ENCODE measurements around the gene STRADB. TPM values are rescaled to one million over a fixed set of nuclear protein-coding genes. Genes with fewer than 3 reads are reported as not detected.

STRADB gene
- total RNA-seq: 38.7 to 44.4 TPM (median 42.5 TPM) in 3 replicates

GRCh38 chr2:201451292-201452057 lies at the start of gene STRADB, which contains the start of gene TRAK2:
STRADB (plus strand) TSS chr2:201451740; CDS start chr2:201454841, 3,101 bp downstream.
TRAK2 (minus strand) TSS chr2:201451458; CDS start chr2:201420507, 30,951 bp downstream.
- peak; percentile 80 to 89 for DNase-seq (ENCODE audit: low spot score in 2 of 2, unreplicated experiment in 2 of 2)
- Mint-ChIP-seq H3K4me3 (peak within 1 kb of the TSS; percentile 95), H3K27me3 (ENCODE audit: low read depth) (no peaks in the 10 kb centered on the region), H3K27ac (peak within 1 kb of the TSS; percentile 96), H3K9me3 (no peaks in the 10 kb centered on the region), H3K36me3 (peaks cover 2% of the 10 kb centered on the region), H3K4me1 (peaks cover 30% of the 10 kb centered on the region)
- TF ChIP-seq CTCF (IDR thresholded peaks at IDR 0.05; ENCODE audit: unreplicated experiment): peak; percentile 25

- TF ChIP-seq CTCF (IDR thresholded peaks at IDR 0.05; ENCODE audit: unreplicated experiment): no peak
Measured at GRCh38 chr2:201401815-201402214, 49.7 kb upstream of the STRADB start.

GRCh38 chr2:201402651-201403562 lies 48.6 kb upstream of the STRADB start:
- Mint-ChIP-seq H3K4me1 (peaks cover 68% of the 10 kb centered on the region), H3K27ac (peak overlapping the region; percentile 75)

More at GRCh38 chr2:201401815-201402214, 49.7 kb upstream of the STRADB start:
- no peaks in the 10 kb centered on the region for H3K27me3 Mint-ChIP-seq (ENCODE audit: low read depth)
- no peaks in the 10 kb centered on the region for H3K9me3 Mint-ChIP-seq
- no peak for DNase-seq (ENCODE audit: low spot score in 2 of 2, unreplicated experiment in 2 of 2)
- H3K36me3 Mint-ChIP-seq: peaks cover 16% of the 10 kb centered on the region
- H3K27ac Mint-ChIP-seq: peak overlapping the region; percentile 32
- no peak overlapping the region for H3K4me3 Mint-ChIP-seq
- peaks cover 61% of the 10 kb centered on the region for H3K4me1 Mint-ChIP-seq

GRCh38 chr2:201403880-201404279 lies 47.7 kb upstream of the STRADB start:
- H3K9me3 Mint-ChIP-seq: no peaks in the 10 kb centered on the region
- H3K4me3 Mint-ChIP-seq: peak overlapping the region; percentile 6
- TF ChIP-seq CTCF (IDR thresholded peaks at IDR 0.05; ENCODE audit: unreplicated experiment): no peak
- H3K4me1 Mint-ChIP-seq: peaks cover 69% of the 10 kb centered on the region
- H3K36me3 Mint-ChIP-seq: peaks cover 6% of the 10 kb centered on the region
- H3K27me3 Mint-ChIP-seq (ENCODE audit: low read depth): no peaks in the 10 kb centered on the region
- H3K27ac Mint-ChIP-seq: peak overlapping the region; percentile 75
- DNase-seq (ENCODE audit: low spot score in 2 of 2, unreplicated experiment in 2 of 2): no peak

More at GRCh38 chr2:201402651-201403562, 48.6 kb upstream of the STRADB start:
- no peak for TF ChIP-seq CTCF (IDR thresholded peaks at IDR 0.05; ENCODE audit: unreplicated experiment)
- no peak for DNase-seq (ENCODE audit: low spot score in 2 of 2, unreplicated experiment in 2 of 2)
- peaks cover 10% of the 10 kb centered on the region for H3K36me3 Mint-ChIP-seq
- no peak overlapping the region for H3K4me3 Mint-ChIP-seq
- no peaks in the 10 kb centered on the region for H3K9me3 Mint-ChIP-seq
- no peaks in the 10 kb centered on the region for H3K27me3 Mint-ChIP-seq (ENCODE audit: low read depth)

GRCh38 chr2:201404699-201405280 lies 46.8 kb upstream of the STRADB start:
- no peak for DNase-seq (ENCODE audit: low spot score in 2 of 2, unreplicated experiment in 2 of 2)
- Mint-ChIP-seq H3K27me3 (ENCODE audit: low read depth) (no peaks in the 10 kb centered on the region), H3K9me3 (no peaks in the 10 kb centered on the region), H3K4me1 (peaks cover 67% of the 10 kb centered on the region), H3K4me3 (peak overlapping the region; percentile 1), H3K27ac (peak overlapping the region; percentile 75), H3K36me3 (peaks cover 5% of the 10 kb centered on the region)
- TF ChIP-seq CTCF (IDR thresholded peaks at IDR 0.05; ENCODE audit: unreplicated experiment): no peak
